ENCODE results near the gene TMEM273. TPM values are rescaled to one million over a fixed set of nuclear protein-coding genes. Genes with fewer than 3 reads are reported as not detected.

TMEM273 gene
- total RNA-seq, 1 donor from 2014 or later: 82.3 TPM

DNA sequence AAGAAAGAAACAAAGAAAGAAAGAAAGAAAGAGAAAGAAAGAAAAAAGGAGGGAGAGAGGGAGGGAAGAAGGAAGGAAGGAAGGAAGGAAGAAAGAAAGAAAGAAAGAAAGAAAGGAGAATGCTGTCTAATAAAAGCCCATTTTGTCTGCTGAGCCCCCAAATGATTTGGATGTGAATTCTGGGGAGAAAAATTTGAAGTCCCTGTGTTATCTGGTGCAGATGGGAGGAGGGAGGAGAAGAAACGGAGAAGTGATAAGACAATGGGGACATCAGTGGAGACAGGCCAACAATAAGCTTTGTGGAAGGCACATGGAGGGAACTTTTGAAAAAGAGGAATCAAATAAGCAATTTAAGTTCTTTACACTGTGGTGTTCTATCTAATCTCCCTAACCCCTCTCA lies 24.6 kb upstream of the TMEM273 start:
- TF ChIP-seq, protein P1, sequence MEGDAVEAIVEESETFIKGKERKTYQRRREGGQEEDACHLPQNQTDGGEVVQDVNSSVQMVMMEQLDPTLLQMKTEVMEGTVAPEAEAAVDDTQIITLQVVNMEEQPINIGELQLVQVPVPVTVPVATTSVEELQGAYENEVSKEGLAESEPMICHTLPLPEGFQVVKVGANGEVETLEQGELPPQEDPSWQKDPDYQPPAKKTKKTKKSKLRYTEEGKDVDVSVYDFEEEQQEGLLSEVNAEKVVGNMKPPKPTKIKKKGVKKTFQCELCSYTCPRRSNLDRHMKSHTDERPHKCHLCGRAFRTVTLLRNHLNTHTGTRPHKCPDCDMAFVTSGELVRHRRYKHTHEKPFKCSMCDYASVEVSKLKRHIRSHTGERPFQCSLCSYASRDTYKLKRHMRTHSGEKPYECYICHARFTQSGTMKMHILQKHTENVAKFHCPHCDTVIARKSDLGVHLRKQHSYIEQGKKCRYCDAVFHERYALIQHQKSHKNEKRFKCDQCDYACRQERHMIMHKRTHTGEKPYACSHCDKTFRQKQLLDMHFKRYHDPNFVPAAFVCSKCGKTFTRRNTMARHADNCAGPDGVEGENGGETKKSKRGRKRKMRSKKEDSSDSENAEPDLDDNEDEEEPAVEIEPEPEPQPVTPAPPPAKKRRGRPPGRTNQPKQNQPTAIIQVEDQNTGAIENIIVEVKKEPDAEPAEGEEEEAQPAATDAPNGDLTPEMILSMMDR (IDR thresholded peaks at IDR 0.05): no peak
- no peak for DNase-seq (ENCODE audit: low spot score in 2 of 2)

DNA sequence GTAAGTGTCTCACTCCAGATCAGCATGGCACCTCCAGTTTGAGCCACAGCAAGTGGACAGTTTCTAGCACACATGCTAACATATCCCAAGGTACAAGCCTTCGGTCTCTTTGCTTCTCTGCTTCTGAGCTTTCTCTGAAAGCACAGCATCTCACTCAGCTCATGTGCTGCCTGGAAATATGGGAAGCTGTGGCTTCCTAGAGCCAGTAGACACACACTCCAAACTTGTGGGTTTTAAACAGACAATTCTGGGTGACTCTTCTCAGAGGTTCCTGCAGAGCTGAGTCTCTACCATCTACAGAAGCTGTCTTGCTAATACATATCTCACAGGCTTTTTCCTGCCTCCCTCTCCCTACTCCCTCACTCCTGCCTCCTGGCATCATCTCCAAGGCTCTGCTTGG lies 23.9 kb upstream of the TMEM273 start:
- H3K36me3 ChIP-seq: no peaks in the 10 kb centered on the region
- H3K27ac ChIP-seq: no peak overlapping the region
- no peaks in the 10 kb centered on the region for H3K9me3 ChIP-seq
- intact Hi-C loops (cut with DNase I): no loop called here
- H3K4me1 ChIP-seq: no peaks in the 10 kb centered on the region
- TF ChIP-seq, protein P1 (IDR thresholded peaks at IDR 0.05): no peak
- H3K27me3 ChIP-seq: no peaks in the 10 kb centered on the region
- H3K4me3 ChIP-seq: no peak overlapping the region
- no peak for DNase-seq (ENCODE audit: low spot score in 2 of 2)

More for the DNA sequence above, 24.6 kb upstream of the TMEM273 start:
- H3K36me3 ChIP-seq: no peaks in the 10 kb centered on the region
- intact Hi-C loops (cut with DNase I): no loop called here
- H3K9me3 ChIP-seq: no peaks in the 10 kb centered on the region
- no peak overlapping the region for H3K27ac ChIP-seq
- H3K27me3 ChIP-seq: no peaks in the 10 kb centered on the region
- H3K4me3 ChIP-seq: no peak overlapping the region
- no peaks in the 10 kb centered on the region for H3K4me1 ChIP-seq

DNA sequence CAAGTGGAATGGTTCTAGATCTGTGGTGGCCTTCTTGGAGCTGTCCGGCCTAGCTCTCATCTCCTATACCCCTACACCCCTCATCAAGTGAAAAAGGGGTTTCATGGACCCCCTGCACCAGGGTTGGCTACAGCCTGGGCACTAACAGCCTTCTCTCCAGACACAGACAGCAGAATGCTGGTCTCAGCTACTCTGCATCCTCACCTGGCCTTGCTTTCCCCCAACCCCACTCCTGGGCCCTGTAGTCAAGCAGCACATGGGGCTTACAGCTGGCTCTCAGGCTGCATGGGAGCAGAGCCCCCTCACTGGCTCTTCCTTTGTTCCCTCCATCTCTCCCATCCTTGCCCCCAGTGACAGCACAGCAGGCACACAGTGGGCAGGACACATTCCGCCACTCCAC lies 20.8 kb upstream of the TMEM273 start:
- Histone ChIP-seq H3K4me1 (no peaks in the 10 kb centered on the region), H3K4me3 (no peak overlapping the region), H3K9me3 (no peaks in the 10 kb centered on the region), H3K36me3 (no peaks in the 10 kb centered on the region), H3K27ac (no peak overlapping the region), H3K27me3 (no peaks in the 10 kb centered on the region)
- TF ChIP-seq, protein P1 (IDR thresholded peaks at IDR 0.05): no peak
- DNase-seq (ENCODE audit: low spot score in 2 of 2): no peak
- intact Hi-C loops (cut with DNase I): no loop called here

DNA sequence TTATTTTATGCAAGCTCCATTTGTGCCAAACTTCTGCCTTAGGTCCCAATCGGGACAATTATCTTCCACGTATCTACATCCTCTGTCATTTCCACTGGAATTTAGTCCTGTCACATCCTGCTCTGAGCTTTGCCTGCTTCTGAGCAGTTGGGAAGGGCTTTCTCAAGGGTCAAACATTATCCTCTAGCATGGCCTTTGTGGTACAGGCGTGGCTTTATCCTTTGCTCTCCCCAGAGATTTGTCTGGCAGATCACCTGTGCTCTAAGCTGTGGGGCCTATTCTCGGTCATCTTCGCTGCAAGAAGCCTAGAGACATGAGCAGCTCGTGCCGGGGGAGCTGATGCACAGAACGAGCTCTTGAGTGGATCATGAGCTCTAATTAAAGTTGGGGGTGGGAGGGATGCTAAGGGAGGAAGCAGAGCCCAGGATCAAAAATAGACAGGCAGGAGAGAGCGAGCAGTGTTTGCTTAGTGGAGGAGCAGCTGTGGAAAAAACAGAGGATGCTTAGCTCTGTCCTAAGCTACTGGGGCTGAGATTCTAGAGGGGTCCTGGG lies 19.8 kb upstream of the TMEM273 start:
- intact Hi-C loops (cut with DNase I): no loop called here

DNA sequence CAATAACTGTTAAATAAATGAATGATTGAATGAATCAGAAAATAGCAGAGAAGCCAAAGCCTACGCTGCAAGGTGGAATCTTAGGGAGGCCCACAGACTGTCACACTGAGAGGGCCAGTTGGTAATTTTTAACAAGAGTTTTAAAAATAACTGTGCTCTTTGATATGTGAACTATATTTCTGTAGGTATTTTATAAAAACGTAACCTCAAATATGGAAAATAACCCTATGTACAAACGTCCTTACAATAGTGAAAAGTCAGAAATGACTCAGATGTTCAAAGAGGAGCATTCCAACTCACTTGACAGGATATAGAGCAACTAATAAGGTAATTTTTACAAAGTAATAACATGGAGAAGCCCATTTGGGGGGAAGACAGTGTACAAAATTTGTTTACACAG lies 18.9 kb upstream of the TMEM273 start:
- Histone ChIP-seq H3K27ac (no peak overlapping the region), H3K36me3 (no peaks in the 10 kb centered on the region), H3K4me3 (no peak overlapping the region), H3K9me3 (no peaks in the 10 kb centered on the region), H3K4me1 (no peaks in the 10 kb centered on the region), H3K27me3 (no peaks in the 10 kb centered on the region)
- intact Hi-C loops (cut with DNase I): no loop called here
- TF ChIP-seq, protein P1 (IDR thresholded peaks at IDR 0.05): no peak
- DNase-seq (ENCODE audit: low spot score in 2 of 2): no peak

More for the DNA sequence above, 19.8 kb upstream of the TMEM273 start:
- Histone ChIP-seq H3K4me3 (no peak overlapping the region), H3K36me3 (no peaks in the 10 kb centered on the region), H3K27ac (no peak overlapping the region), H3K4me1 (no peaks in the 10 kb centered on the region), H3K9me3 (no peaks in the 10 kb centered on the region), H3K27me3 (no peaks in the 10 kb centered on the region)
- no peak for DNase-seq (ENCODE audit: low spot score in 2 of 2)
- TF ChIP-seq, protein P1 (IDR thresholded peaks at IDR 0.05): no peak

DNA sequence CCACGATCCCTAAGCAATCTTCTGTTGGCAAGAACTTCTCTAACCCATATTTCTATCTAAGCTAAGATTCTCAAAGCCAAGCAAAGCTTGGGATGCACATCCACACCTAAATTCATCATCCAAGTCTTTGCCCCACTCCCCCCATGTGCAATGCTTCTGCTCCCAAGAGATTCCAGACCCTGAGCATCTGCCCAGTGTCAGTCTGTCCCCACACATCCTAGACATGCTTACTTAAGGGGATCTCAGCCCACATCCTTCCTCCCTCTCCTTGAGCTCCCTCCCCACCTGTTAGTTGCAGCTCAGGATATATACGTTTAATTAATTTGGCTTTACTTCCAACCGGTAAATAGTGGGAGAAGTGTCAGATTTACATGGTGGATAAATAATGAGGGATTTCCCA lies 17.0 kb upstream of the TMEM273 start:
- no peaks in the 10 kb centered on the region for H3K27me3 ChIP-seq
- no peaks in the 10 kb centered on the region for H3K9me3 ChIP-seq
- intact Hi-C loops (cut with DNase I): no loop called here
- no peaks in the 10 kb centered on the region for H3K4me1 ChIP-seq
- no peak for DNase-seq (ENCODE audit: low spot score in 2 of 2)
- no peak overlapping the region for H3K27ac ChIP-seq
- TF ChIP-seq, protein P1 (IDR thresholded peaks at IDR 0.05): no peak
- no peaks in the 10 kb centered on the region for H3K36me3 ChIP-seq
- H3K4me3 ChIP-seq: no peak overlapping the region
